Lower leg skin (tissue), 4 donors: ENCODE measurements around the gene OGFR. TPM values are rescaled to one million over a fixed set of nuclear protein-coding genes. Genes with fewer than 3 reads are reported as not detected.
A peak's percentile ranks its signal among the peaks of the same experiment; 100 is the strongest.

ENCODE experiments used
- DNase-seq, 2 donors: peaks; one replicate each; pipeline ENCODE4 v3.0.0-alpha.2; 2019; ENCODE audit warnings: low spot score in 2 of 2
- H3K4me3 ChIP-seq: fragments of 200-600 bp; sonication (generic); 2 replicates; pipeline ENCODE4 v1.5.1; 2017; ENCODE audit warnings: mild to moderate bottlenecking, low read depth; ENCODE audit not compliant: poor library complexity, severe bottlenecking
- CTCF ChIP-seq, 3 donors: fragments of 450-650 bp; IDR thresholded peaks; one replicate each; pipeline ENCODE4 v1.5.1; 2016; ENCODE audit warnings: antibody characterized with exemption in 3 of 3, mild to moderate bottlenecking in 3 of 3, moderate library complexity in 2 of 3
- POLR2A ChIP-seq, 2 donors: fragments of 450-650 bp; IDR thresholded peaks; one replicate each; pipeline ENCODE4 v1.6.1; 2016 to 2017; ENCODE audit warnings: antibody characterized with exemption in 2 of 2, mild to moderate bottlenecking in 1 of 2, moderate library complexity in 1 of 2
- WGBS, 2 donors: methylation state at CpG; one replicate each; pipeline ENCODE4 v1.1.5; 2018; 5-methylcytosine and 5-hydroxymethylcytosine counted together
- intact Hi-C: fragments of 100-400 bp; cut with DNase I; formaldehyde crosslinking; loops from one replicate; pipeline ENCODE4 v1.15.0; 2023; ENCODE audit warnings: low total_unique reads
- total RNA-seq, 4 donors: library from RNA; depleted of rRNA; stranded (reverse); fragments of >200 nt; gene quantifications; one replicate each; pipeline ENCODE4 v1.1.0, GENCODE V29; 2016

Gene OGFR
- total RNA-seq = 10 to 100 TPM; 50.3 to 76.9 (median 58.5) TPM

GRCh38 chr20:62804627-62805154 is at the start of gene OGFR:
Gene OGFR (plus strand): TSS chr20:62804835. CDS start chr20:62804860, 25 bp downstream.
- TF ChIP-seq POLR2A (IDR thresholded peaks at IDR 0.05) = no peak
- TF ChIP-seq CTCF (IDR thresholded peaks at IDR 0.05) = no peak
- DNase-seq = peak in 1 of 2 donors; percentile 94
- 0% methylated on average over 2 to 11 of the region's 77 CpGs for WGBS, 2 donors
- H3K4me3 ChIP-seq = peak within 1 kb of the TSS; percentile 68
- intact Hi-C loops = loop anchor here (5.0 to 10.0 kb wide), 3 partner anchors 137 to 400 kb away; partner anchors contain the start of gene CABLES2

DNA sequence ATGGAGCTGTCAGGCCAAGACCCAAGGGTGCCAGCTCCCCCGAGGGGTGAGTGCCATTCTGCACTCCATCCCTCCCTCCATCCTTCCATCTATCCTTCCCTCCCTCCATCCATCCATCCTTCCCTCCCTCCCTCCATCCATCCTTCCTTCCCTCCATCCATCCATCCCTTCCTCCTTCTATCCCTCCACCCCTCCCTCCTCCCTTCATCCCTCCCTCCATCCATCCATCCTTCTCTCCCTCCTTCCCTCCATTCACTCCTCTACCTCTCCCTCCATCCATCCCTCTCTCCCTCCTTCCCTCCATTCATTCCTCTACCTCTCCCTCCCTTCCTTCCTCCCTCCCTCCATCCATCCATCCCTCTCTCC is 49.7 kb upstream of the OGFR start:
- intact Hi-C loops = no loop called here
- DNase-seq = no peak
- 50 to 67% methylated on average over 1 of the region's 1 CpG for WGBS, 2 donors
- no peak overlapping the region for H3K4me3 ChIP-seq
- no peak for TF ChIP-seq POLR2A (IDR thresholded peaks at IDR 0.05)
- TF ChIP-seq CTCF (IDR thresholded peaks at IDR 0.05) = no peak

DNA sequence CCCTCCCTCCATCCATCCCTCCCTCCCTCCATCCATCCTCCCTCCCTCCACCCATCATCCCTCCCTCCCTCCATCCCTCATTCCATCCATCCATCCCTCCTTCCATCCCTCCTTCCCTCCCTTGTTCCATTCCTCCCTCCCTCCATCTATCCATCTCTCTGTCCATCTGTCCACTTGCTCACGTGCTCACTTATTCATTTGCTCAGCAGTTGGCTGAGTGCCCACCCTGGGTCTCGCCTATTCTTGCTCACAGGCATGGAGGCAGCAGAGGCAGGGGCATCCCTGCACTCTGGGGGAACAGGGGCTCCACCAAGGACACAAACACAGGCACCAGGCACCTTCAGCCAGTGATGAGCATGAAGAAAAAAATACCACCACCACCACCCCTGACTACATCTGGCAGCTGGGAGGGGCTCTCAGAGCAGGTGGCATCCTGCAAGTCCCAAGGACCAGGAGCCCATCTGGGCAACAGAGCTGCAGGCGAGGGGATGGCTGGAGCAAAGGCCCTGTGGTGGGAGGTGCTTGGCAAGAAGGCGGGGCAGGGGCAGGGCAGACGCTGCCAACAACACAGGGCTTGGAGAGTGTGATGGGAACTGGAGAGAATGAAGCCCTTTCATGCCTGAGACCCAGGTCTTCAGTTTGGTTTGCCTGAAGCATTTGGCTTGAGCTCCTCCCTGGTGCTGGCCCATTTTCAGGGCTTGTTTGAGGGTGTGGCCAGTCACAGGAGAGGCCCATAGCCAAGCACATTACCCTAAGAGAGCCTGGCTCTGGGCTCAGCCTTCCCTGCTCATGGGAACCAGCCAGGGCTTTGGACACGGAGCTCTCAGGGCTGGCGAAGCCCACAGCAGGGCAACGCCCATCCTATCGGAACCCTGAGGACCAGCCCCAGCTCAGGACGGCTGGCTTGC is 48.6 kb upstream of the OGFR start:
- no peak overlapping the region for H3K4me3 ChIP-seq
- 23 to 24% methylated on average over 6 to 8 of the region's 10 CpGs for WGBS, 2 donors
- intact Hi-C loops = no loop called here
- TF ChIP-seq CTCF (IDR thresholded peaks at IDR 0.05) = no peak
- no peak for TF ChIP-seq POLR2A (IDR thresholded peaks at IDR 0.05)
- no peak for DNase-seq

- DNase-seq = no peak
- H3K4me3 ChIP-seq = no peak overlapping the region
- intact Hi-C loops = no loop called here
- TF ChIP-seq CTCF (IDR thresholded peaks at IDR 0.05) (no peak), POLR2A (IDR thresholded peaks at IDR 0.05) (no peak)
- 74 to 80% methylated on average over 16 of the region's 16 CpGs for WGBS, 2 donors
These were observed 46.3 kb upstream of the OGFR start for GRCh38 chr20:62758226-62758912.

DNA sequence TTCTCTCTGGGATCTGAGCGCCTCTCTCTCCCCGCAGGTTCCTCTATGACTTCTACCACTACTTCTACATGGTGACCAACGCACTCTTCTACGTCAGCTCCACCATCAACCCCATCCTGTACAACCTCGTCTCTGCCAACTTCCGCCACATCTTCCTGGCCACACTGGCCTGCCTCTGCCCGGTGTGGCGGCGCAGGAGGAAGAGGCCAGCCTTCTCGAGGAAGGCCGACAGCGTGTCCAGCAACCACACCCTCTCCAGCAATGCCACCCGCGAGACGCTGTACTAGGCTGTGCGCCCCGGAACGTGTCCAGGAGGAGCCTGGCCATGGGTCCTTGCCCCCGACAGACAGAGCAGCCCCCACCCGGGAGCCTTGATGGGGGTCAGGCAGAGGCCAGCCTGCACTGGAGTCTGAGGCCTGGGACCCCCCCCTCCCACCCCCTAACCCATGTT is 44.6 kb upstream of the OGFR start:
- DNase-seq = no peak
- no peak overlapping the region for H3K4me3 ChIP-seq
- intact Hi-C loops = no loop called here
- 70 to 75% methylated on average over 19 to 20 of the region's 20 CpGs for WGBS, 2 donors
- TF ChIP-seq CTCF (IDR thresholded peaks at IDR 0.05) (no peak), POLR2A (IDR thresholded peaks at IDR 0.05) (no peak)
